ENCODE results near the gene SMYD5.

SMYD5 gene

GRCh38 chr2:73233932-73234832 lies 20.1 kb downstream of the SMYD5 start, which contains the start of gene CCT7:
Gene CCT7 (plus strand): TSS chr2:73234308. CDS start chr2:73234379, 71 bp downstream.
- peak; percentile 55 to 90 for DNase-seq (ENCODE audit: low read depth in 1 of 2, low spot score in 1 of 2)
- TF ChIP-seq JUND (IDR thresholded peaks at IDR 0.05; ENCODE audit: low read depth), result no peak
- in situ Hi-C loops (cut with HindIII; ENCODE audit: low pct_unique_long_range_greater_than_20kb, low sequenced_read_pairs), result no loop called here

- in situ Hi-C loops (cut with HindIII; ENCODE audit: low pct_unique_long_range_greater_than_20kb, low sequenced_read_pairs), result no loop called here
- no peak for DNase-seq (ENCODE audit: low read depth in 1 of 2, low spot score in 1 of 2)
- TF ChIP-seq JUND (IDR thresholded peaks at IDR 0.05; ENCODE audit: low read depth), result no peak
Measured at GRCh38 chr2:73235315-73236028, 21.4 kb downstream of the SMYD5 start.

GRCh38 chr2:73237168-73237567 lies 23.1 kb downstream of the SMYD5 start:
- TF ChIP-seq JUND (IDR thresholded peaks at IDR 0.05; ENCODE audit: low read depth), result no peak
- in situ Hi-C loops (cut with HindIII; ENCODE audit: low pct_unique_long_range_greater_than_20kb, low sequenced_read_pairs), result no loop called here
- no peak for DNase-seq (ENCODE audit: low read depth in 1 of 2, low spot score in 1 of 2)

GRCh38 chr2:73238149-73238548 lies 24.1 kb downstream of the SMYD5 start:
- TF ChIP-seq JUND (IDR thresholded peaks at IDR 0.05; ENCODE audit: low read depth), result no peak
- in situ Hi-C loops (cut with HindIII; ENCODE audit: low pct_unique_long_range_greater_than_20kb, low sequenced_read_pairs), result no loop called here
- no peak for DNase-seq (ENCODE audit: low read depth in 1 of 2, low spot score in 1 of 2)

GRCh38 chr2:73238976-73239375 lies 24.9 kb downstream of the SMYD5 start:
- in situ Hi-C loops (cut with HindIII; ENCODE audit: low pct_unique_long_range_greater_than_20kb, low sequenced_read_pairs), result no loop called here
- DNase-seq (ENCODE audit: low read depth in 1 of 2, low spot score in 1 of 2), result no peak
- TF ChIP-seq JUND (IDR thresholded peaks at IDR 0.05; ENCODE audit: low read depth), result no peak

GRCh38 chr2:73239776-73240175 lies 25.7 kb downstream of the SMYD5 start:
- in situ Hi-C loops (cut with HindIII; ENCODE audit: low pct_unique_long_range_greater_than_20kb, low sequenced_read_pairs), result no loop called here
- DNase-seq (ENCODE audit: low read depth in 1 of 2, low spot score in 1 of 2), result no peak
- TF ChIP-seq JUND (IDR thresholded peaks at IDR 0.05; ENCODE audit: low read depth), result no peak

- in situ Hi-C loops (cut with HindIII; ENCODE audit: low pct_unique_long_range_greater_than_20kb, low sequenced_read_pairs), result no loop called here
- TF ChIP-seq JUND (IDR thresholded peaks at IDR 0.05; ENCODE audit: low read depth), result no peak
- peak in 1 of 2 experiments; percentile 68 for DNase-seq (ENCODE audit: low read depth in 1 of 2, low spot score in 1 of 2)
Measured at GRCh38 chr2:73243884-73244570, 30.0 kb downstream of the SMYD5 start.

GRCh38 chr2:73244580-73244979 lies 30.5 kb downstream of the SMYD5 start:
- in situ Hi-C loops (cut with HindIII; ENCODE audit: low pct_unique_long_range_greater_than_20kb, low sequenced_read_pairs), result no loop called here
- DNase-seq (ENCODE audit: low read depth in 1 of 2, low spot score in 1 of 2), result no peak
- TF ChIP-seq JUND (IDR thresholded peaks at IDR 0.05; ENCODE audit: low read depth), result no peak

- in situ Hi-C loops (cut with HindIII; ENCODE audit: low pct_unique_long_range_greater_than_20kb, low sequenced_read_pairs), result no loop called here
- no peak for DNase-seq (ENCODE audit: low read depth in 1 of 2, low spot score in 1 of 2)
Measured at GRCh38 chr2:73246850-73247249, 32.8 kb downstream of the SMYD5 start.

GRCh38 chr2:73249636-73250035 lies 35.6 kb downstream of the SMYD5 start:
- in situ Hi-C loops (cut with HindIII; ENCODE audit: low pct_unique_long_range_greater_than_20kb, low sequenced_read_pairs), result no loop called here
- no peak for TF ChIP-seq JUND (IDR thresholded peaks at IDR 0.05; ENCODE audit: low read depth)
- DNase-seq (ENCODE audit: low read depth in 1 of 2, low spot score in 1 of 2), result no peak

More at GRCh38 chr2:73246850-73247249, 32.8 kb downstream of the SMYD5 start:
- TF ChIP-seq JUND (IDR thresholded peaks at IDR 0.05; ENCODE audit: low read depth), result no peak

- no peak for DNase-seq (ENCODE audit: low read depth in 1 of 2, low spot score in 1 of 2)
- no peak for TF ChIP-seq JUND (IDR thresholded peaks at IDR 0.05; ENCODE audit: low read depth)
- in situ Hi-C loops (cut with HindIII; ENCODE audit: low pct_unique_long_range_greater_than_20kb, low sequenced_read_pairs), result no loop called here
Measured at GRCh38 chr2:73250872-73251846, 37.1 kb downstream of the SMYD5 start.

Measured in T47D (cell line).